ENCODE measurements around the gene CAV2.

The CAV2 gene

GRCh38 chr7:116544487-116544886, 44.9 kb downstream of the CAV2 start:
- Histone ChIP-seq H2BK5ac (ENCODE audit: low read depth, low read length, poor library complexity, severe bottlenecking) (no peak overlapping the region), H3K9ac (ENCODE audit: low read length) (peak overlapping the region; percentile 73), H3K4ac (ENCODE audit: low read depth in 1 of 2, low read length in 2 of 2) (peak overlapping the region in 1 of 2 experiments; percentile 17), H3K27me3 (ENCODE audit: control insufficient read depth in 1 of 2, insufficient read depth in 1 of 2, low read length in 2 of 2) (no peaks in the 10 kb centered on the region), H2BK120ac (ENCODE audit: low read depth, low read length) (no peak overlapping the region), H4K91ac (ENCODE audit: low read length) (no peak overlapping the region), H2AK5ac (ENCODE audit: low read length, severe bottlenecking) (peak overlapping the region; percentile 33), H3K4me1 (ENCODE audit: control insufficient read depth, insufficient read depth, low read depth, low read length) (peaks cover 9% of the 10 kb centered on the region), H3K23ac (ENCODE audit: low read length in 2 of 2) (no peak overlapping the region), H3K14ac (ENCODE audit: low read length in 2 of 2) (no peak overlapping the region), H2BK15ac (ENCODE audit: low read depth, poor library complexity, severe bottlenecking) (no peak overlapping the region), H3K9me3 (ENCODE audit: control insufficient read depth, low read length) (no peaks in the 10 kb centered on the region), H3K4me3 (ENCODE audit: insufficient read depth in 1 of 2, low read depth in 1 of 2, low read length in 2 of 2) (no peak overlapping the region), H3K27ac (ENCODE audit: low read length, poor library complexity, severe bottlenecking) (peak overlapping the region; percentile 25), H3K36me3 (ENCODE audit: control insufficient read depth in 1 of 2, insufficient read depth in 2 of 2, low read depth in 1 of 2, low read length in 2 of 2) (peaks cover 7 to 91% of the 10 kb centered on the region in 2 experiments), H3K4me2 (ENCODE audit: low read length, poor library complexity, severe bottlenecking) (no peak overlapping the region), H3K18ac (ENCODE audit: low read depth in 1 of 2, low read length in 2 of 2) (no peak overlapping the region), H2BK12ac (ENCODE audit: low read length in 2 of 2) (no peak overlapping the region), H3K79me1 (replicated peaks; ENCODE audit: low read length, poor library complexity, severe bottlenecking) (peaks cover 20% of the 10 kb centered on the region), H4K8ac (ENCODE audit: low read length) (no peak overlapping the region), H2AFZ (ENCODE audit: low read depth, low read length) (no peak overlapping the region)
- no peak for DNase-seq
- 89% methylated on average over 1 of the region's 1 CpG for WGBS

- no peak overlapping the region for H3K14ac ChIP-seq (ENCODE audit: low read length in 2 of 2)
- peaks cover 5% of the 10 kb centered on the region for H3K4me1 ChIP-seq (ENCODE audit: control insufficient read depth, insufficient read depth, low read depth, low read length)
- H2BK15ac ChIP-seq (ENCODE audit: low read depth, poor library complexity, severe bottlenecking), result no peak overlapping the region
- H4K8ac ChIP-seq (ENCODE audit: low read length), result no peak overlapping the region
- H2BK12ac ChIP-seq (ENCODE audit: low read length in 2 of 2), result no peak overlapping the region
- 75% methylated on average over 5 of the region's 6 CpGs for WGBS
- no peak overlapping the region for H3K23ac ChIP-seq (ENCODE audit: low read length in 2 of 2)
- H3K9me3 ChIP-seq (ENCODE audit: control insufficient read depth, low read length), result no peaks in the 10 kb centered on the region
- no peak overlapping the region for H2BK120ac ChIP-seq (ENCODE audit: low read depth, low read length)
- peak overlapping the region in 1 of 2 experiments; percentile 61 for H3K18ac ChIP-seq (ENCODE audit: low read depth in 1 of 2, low read length in 2 of 2)
- H3K27me3 ChIP-seq (ENCODE audit: control insufficient read depth in 1 of 2, insufficient read depth in 1 of 2, low read length in 2 of 2), result no peaks in the 10 kb centered on the region
- peaks cover 7 to 91% of the 10 kb centered on the region in 2 experiments for H3K36me3 ChIP-seq (ENCODE audit: control insufficient read depth in 1 of 2, insufficient read depth in 2 of 2, low read depth in 1 of 2, low read length in 2 of 2)
- H3K4ac ChIP-seq (ENCODE audit: low read depth in 1 of 2, low read length in 2 of 2), result no peak overlapping the region
- H4K91ac ChIP-seq (ENCODE audit: low read length), result no peak overlapping the region
- no peak overlapping the region for H2AFZ ChIP-seq (ENCODE audit: low read depth, low read length)
- DNase-seq, result peak; percentile 82
- H3K4me2 ChIP-seq (ENCODE audit: low read length, poor library complexity, severe bottlenecking), result no peak overlapping the region
- no peak overlapping the region for H2AK5ac ChIP-seq (ENCODE audit: low read length, severe bottlenecking)
- no peak overlapping the region for H3K27ac ChIP-seq (ENCODE audit: low read length, poor library complexity, severe bottlenecking)
- H3K79me1 ChIP-seq (replicated peaks; ENCODE audit: low read length, poor library complexity, severe bottlenecking), result peaks cover 19% of the 10 kb centered on the region
- peak overlapping the region; percentile 33 for H3K9ac ChIP-seq (ENCODE audit: low read length)
- H3K4me3 ChIP-seq (ENCODE audit: insufficient read depth in 1 of 2, low read depth in 1 of 2, low read length in 2 of 2), result no peak overlapping the region
- no peak overlapping the region for H2BK5ac ChIP-seq (ENCODE audit: low read depth, low read length, poor library complexity, severe bottlenecking)
Measured at GRCh38 chr7:116545411-116545993, 46.0 kb downstream of the CAV2 start.

GRCh38 chr7:116546054-116546453, 46.5 kb downstream of the CAV2 start:
- Histone ChIP-seq H3K27ac (ENCODE audit: low read length, poor library complexity, severe bottlenecking) (peak overlapping the region; percentile 28), H3K9me3 (ENCODE audit: control insufficient read depth, low read length) (no peaks in the 10 kb centered on the region), H3K14ac (ENCODE audit: low read length in 2 of 2) (no peak overlapping the region), H3K27me3 (ENCODE audit: control insufficient read depth in 1 of 2, insufficient read depth in 1 of 2, low read length in 2 of 2) (no peaks in the 10 kb centered on the region), H2BK15ac (ENCODE audit: low read depth, poor library complexity, severe bottlenecking) (no peak overlapping the region), H3K79me1 (replicated peaks; ENCODE audit: low read length, poor library complexity, severe bottlenecking) (peaks cover 23% of the 10 kb centered on the region), H2AK5ac (ENCODE audit: low read length, severe bottlenecking) (peak overlapping the region; percentile 86), H3K18ac (ENCODE audit: low read depth in 1 of 2, low read length in 2 of 2) (peak overlapping the region; percentile 61 to 72), H2BK5ac (ENCODE audit: low read depth, low read length, poor library complexity, severe bottlenecking) (no peak overlapping the region), H3K4me1 (ENCODE audit: control insufficient read depth, insufficient read depth, low read depth, low read length) (peaks cover 5% of the 10 kb centered on the region), H2BK120ac (ENCODE audit: low read depth, low read length) (no peak overlapping the region), H3K9ac (ENCODE audit: low read length) (peak overlapping the region; percentile 33), H3K4ac (ENCODE audit: low read depth in 1 of 2, low read length in 2 of 2) (peak overlapping the region; percentile 71), H3K36me3 (ENCODE audit: control insufficient read depth in 1 of 2, insufficient read depth in 2 of 2, low read depth in 1 of 2, low read length in 2 of 2) (peaks cover 7 to 91% of the 10 kb centered on the region in 2 experiments), H4K8ac (ENCODE audit: low read length) (peak overlapping the region; percentile 57), H3K23ac (ENCODE audit: low read length in 2 of 2) (no peak overlapping the region), H3K4me3 (ENCODE audit: insufficient read depth in 1 of 2, low read depth in 1 of 2, low read length in 2 of 2) (no peak overlapping the region), H2BK12ac (ENCODE audit: low read length in 2 of 2) (peak overlapping the region; percentile 35 to 92), H2AFZ (ENCODE audit: low read depth, low read length) (no peak overlapping the region), H4K91ac (ENCODE audit: low read length) (peak overlapping the region; percentile 31), H3K4me2 (ENCODE audit: low read length, poor library complexity, severe bottlenecking) (no peak overlapping the region)
- WGBS, result 96% methylated on average over 11 of the region's 11 CpGs
- DNase-seq, result peak; percentile 26

GRCh38 chr7:116546916-116547315, 47.4 kb downstream of the CAV2 start:
- Histone ChIP-seq H3K9ac (ENCODE audit: low read length) (peak overlapping the region; percentile 58), H3K14ac (ENCODE audit: low read length in 2 of 2) (no peak overlapping the region), H4K8ac (ENCODE audit: low read length) (no peak overlapping the region), H2BK12ac (ENCODE audit: low read length in 2 of 2) (no peak overlapping the region), H3K4me2 (ENCODE audit: low read length, poor library complexity, severe bottlenecking) (no peak overlapping the region), H3K27ac (ENCODE audit: low read length, poor library complexity, severe bottlenecking) (peak overlapping the region; percentile 69), H3K4me3 (ENCODE audit: insufficient read depth in 1 of 2, low read depth in 1 of 2, low read length in 2 of 2) (no peak overlapping the region), H2BK15ac (ENCODE audit: low read depth, poor library complexity, severe bottlenecking) (no peak overlapping the region), H3K27me3 (ENCODE audit: control insufficient read depth in 1 of 2, insufficient read depth in 1 of 2, low read length in 2 of 2) (no peaks in the 10 kb centered on the region), H2BK5ac (ENCODE audit: low read depth, low read length, poor library complexity, severe bottlenecking) (no peak overlapping the region), H2AK5ac (ENCODE audit: low read length, severe bottlenecking) (peak overlapping the region; percentile 35), H3K4ac (ENCODE audit: low read depth in 1 of 2, low read length in 2 of 2) (peak overlapping the region in 1 of 2 experiments; percentile 17), H3K18ac (ENCODE audit: low read depth in 1 of 2, low read length in 2 of 2) (no peak overlapping the region), H3K79me1 (replicated peaks; ENCODE audit: low read length, poor library complexity, severe bottlenecking) (peaks cover 27% of the 10 kb centered on the region), H4K91ac (ENCODE audit: low read length) (no peak overlapping the region), H3K36me3 (ENCODE audit: control insufficient read depth in 1 of 2, insufficient read depth in 2 of 2, low read depth in 1 of 2, low read length in 2 of 2) (peaks cover 7 to 93% of the 10 kb centered on the region in 2 experiments), H2AFZ (ENCODE audit: low read depth, low read length) (no peak overlapping the region), H3K4me1 (ENCODE audit: control insufficient read depth, insufficient read depth, low read depth, low read length) (peaks cover 5% of the 10 kb centered on the region), H3K23ac (ENCODE audit: low read length in 2 of 2) (no peak overlapping the region), H2BK120ac (ENCODE audit: low read depth, low read length) (no peak overlapping the region), H3K9me3 (ENCODE audit: control insufficient read depth, low read length) (no peaks in the 10 kb centered on the region)
- WGBS, result no CpG with 5 or more reads among the region's 1 CpG
- no peak for DNase-seq
